ENCODE results near the gene DAPK1.

- TF ChIP-seq CHD2 (IDR thresholded peaks at IDR 0.05; ENCODE audit: low read length, partially characterized antibody) (no peak), KDM1A (IDR thresholded peaks at IDR 0.05; ENCODE audit: low read depth) (no peak), USF2 (IDR thresholded peaks at IDR 0.05) (no peak)
- TF ChIP-seq, protein P1, sequence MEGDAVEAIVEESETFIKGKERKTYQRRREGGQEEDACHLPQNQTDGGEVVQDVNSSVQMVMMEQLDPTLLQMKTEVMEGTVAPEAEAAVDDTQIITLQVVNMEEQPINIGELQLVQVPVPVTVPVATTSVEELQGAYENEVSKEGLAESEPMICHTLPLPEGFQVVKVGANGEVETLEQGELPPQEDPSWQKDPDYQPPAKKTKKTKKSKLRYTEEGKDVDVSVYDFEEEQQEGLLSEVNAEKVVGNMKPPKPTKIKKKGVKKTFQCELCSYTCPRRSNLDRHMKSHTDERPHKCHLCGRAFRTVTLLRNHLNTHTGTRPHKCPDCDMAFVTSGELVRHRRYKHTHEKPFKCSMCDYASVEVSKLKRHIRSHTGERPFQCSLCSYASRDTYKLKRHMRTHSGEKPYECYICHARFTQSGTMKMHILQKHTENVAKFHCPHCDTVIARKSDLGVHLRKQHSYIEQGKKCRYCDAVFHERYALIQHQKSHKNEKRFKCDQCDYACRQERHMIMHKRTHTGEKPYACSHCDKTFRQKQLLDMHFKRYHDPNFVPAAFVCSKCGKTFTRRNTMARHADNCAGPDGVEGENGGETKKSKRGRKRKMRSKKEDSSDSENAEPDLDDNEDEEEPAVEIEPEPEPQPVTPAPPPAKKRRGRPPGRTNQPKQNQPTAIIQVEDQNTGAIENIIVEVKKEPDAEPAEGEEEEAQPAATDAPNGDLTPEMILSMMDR (IDR thresholded peaks at IDR 0.05): no peak
Observed at GRCh38 chr9:87515588-87516221, 18.0 kb downstream of the DAPK1 start.

Measured in A549 (cell line).